OCI-LY7 (cell line): Measurements from ENCODE around the gene KCNMA1. TPM values are rescaled to one million over a fixed set of nuclear protein-coding genes. Genes with fewer than 3 reads are reported as not detected.

Source experiments
- BruUV-seq: library from RNA; stranded (reverse); fragments of 400-500 nt; replicated peaks from 2 replicates; lab custom pipeline; 2021; lab: Mats Ljungman, UMichigan
- CTCF ChIA-PET: fragments of 300-600 bp; sonication (Branson Sonifier 250); formaldehyde crosslinking; loops from one replicate; lab custom pipeline; 2022; ENCODE audit warnings: antibody characterized with exemption; ENCODE audit not compliant: unreplicated experiment; lab: Charles Lee
- POLR2A ChIA-PET: fragments of 300-600 bp; sonication (Branson Sonifier 250); formaldehyde crosslinking; loops from one replicate; lab custom pipeline; 2022; ENCODE audit warnings: antibody characterized with exemption; lab: Charles Lee
- DNase-seq: peaks from one replicate; pipeline ENCODE4 v3.0.0-alpha.2; 2015; ENCODE audit warnings: low spot score
- H2AFZ ChIP-seq: fragments of 200-600 bp; sonication (generic), shearing (Covaris generic); 2 replicates; pipeline ENCODE4 v1.6.1; 2014; ENCODE audit warnings: mild to moderate bottlenecking, antibody characterized with exemption, low read length, moderate library complexity
- H3K27ac ChIP-seq: fragments of 200-600 bp; sonication (generic); 2 replicates; pipeline ENCODE4 v1.5.1; 2014; ENCODE audit warnings: mixed run types, low read depth, mild to moderate bottlenecking, moderate library complexity, low read length, inconsistent platforms; ENCODE audit not compliant: poor library complexity, severe bottlenecking
- H3K36me3 ChIP-seq: fragments of 200-600 bp; sonication (generic); 2 replicates; pipeline ENCODE4 v1.6.1; 2014; ENCODE audit warnings: mild to moderate bottlenecking, antibody characterized with exemption, low read length, moderate library complexity, mixed read lengths; ENCODE audit not compliant: insufficient read depth
- H3K4me1 ChIP-seq: fragments of 200-600 bp; sonication (generic); 2 replicates; pipeline ENCODE4 v1.5.1; 2014; ENCODE audit warnings: mild to moderate bottlenecking, low read length; ENCODE audit not compliant: insufficient read depth, poor library complexity, severe bottlenecking
- H3K4me2 ChIP-seq: fragments of 200-600 bp; sonication (generic); 2 replicates; pipeline ENCODE4 v1.6.1; 2014; ENCODE audit warnings: mild to moderate bottlenecking, low read length
- H3K4me3 ChIP-seq: fragments of 200-600 bp; sonication (generic); 2 replicates; pipeline ENCODE4 v1.5.1; 2014; ENCODE audit warnings: mild to moderate bottlenecking, low read depth, low read length; ENCODE audit not compliant: poor library complexity, severe bottlenecking
- H3K79me2 ChIP-seq: fragments of 200-600 bp; sonication (generic); 2 replicates; pipeline ENCODE4 v1.6.1; 2016; ENCODE audit warnings: low read depth, mild to moderate bottlenecking, low read length, moderate library complexity, mixed read lengths; ENCODE audit not compliant: insufficient read depth
- H3K9me2 ChIP-seq: fragments of 200-600 bp; sonication (generic); 2 replicates; pipeline ENCODE4 v1.6.1; 2016; ENCODE audit warnings: mild to moderate bottlenecking, low read length, mixed read lengths; ENCODE audit not compliant: insufficient read depth
- H3K9me3 ChIP-seq: fragments of 200-600 bp; sonication (generic); 2 replicates; pipeline ENCODE4 v1.6.1; 2014; ENCODE audit warnings: mild to moderate bottlenecking, mixed run types, low read length, mixed read lengths
- H4K20me1 ChIP-seq: fragments of 200-600 bp; sonication (generic); 2 replicates; pipeline ENCODE4 v1.6.1; 2014; ENCODE audit warnings: mild to moderate bottlenecking, antibody characterized with exemption, low read length, moderate library complexity, mixed read lengths; ENCODE audit not compliant: insufficient read depth
- EZH2phosphoT487 ChIP-seq: fragments of 200-600 bp; sonication (generic); IDR thresholded peaks from 2 replicates; pipeline ENCODE4 v1.6.1; 2018; ENCODE audit warnings: low read depth, borderline replicate concordance, mild to moderate bottlenecking, mixed run types, antibody characterized with exemption, low read length, moderate library complexity, mixed read lengths
- intact Hi-C: fragments of 100-400 bp; cut with micrococcal nuclease; formaldehyde crosslinking; loops from one replicate; pipeline ENCODE4 v1.10.0; 2022; ENCODE audit not compliant: unreplicated experiment
- total RNA-seq, 2 experiments: library from RNA; depleted of rRNA in 1 of 2; stranded (reverse); fragments of >200 nt in 1 of 2; shearing (Covaris generic) in 1 of 2; gene quantifications; 2 replicates each; pipeline ENCODE4 v1.2.3, GENCODE V29; 2014 to 2022
- TF ChIP-seq, protein P1 (sequence below): fragments of 200-600 bp; sonication (generic); conservative IDR thresholded peaks from 2 replicates; pipeline ENCODE4 v1.5.1; 2014; ENCODE audit warnings: mild to moderate bottlenecking, antibody characterized with exemption, low read length, moderate library complexity, mixed read lengths

Gene KCNMA1
- total RNA-seq, 2 experiments from 2014 or later, result not detected

DNA sequence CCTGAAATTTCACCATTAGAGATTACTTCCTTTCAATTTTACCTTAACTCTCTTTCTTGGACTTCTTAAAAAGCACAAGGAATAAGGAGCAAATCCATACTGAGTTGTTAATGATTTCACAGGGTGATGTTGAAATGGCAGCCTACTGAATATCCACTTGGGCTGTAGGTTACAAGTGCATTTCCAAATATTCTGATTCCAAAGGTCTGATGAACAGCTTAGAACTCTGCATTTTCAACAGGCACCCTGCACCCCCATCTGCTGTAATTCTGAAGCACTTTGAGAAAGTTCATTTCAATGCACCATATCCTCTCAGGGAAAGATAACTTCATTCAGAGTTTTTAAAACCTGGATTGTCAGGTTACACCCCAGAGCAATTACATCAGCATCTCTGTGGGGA, 368.4 kb downstream of the KCNMA1 start:
- Histone ChIP-seq H3K27ac (no peak overlapping the region), H2AFZ (no peak overlapping the region), H3K4me2 (no peak overlapping the region), H3K9me2 (no peaks in the 10 kb centered on the region), H3K79me2 (no peaks in the 10 kb centered on the region), H3K4me1 (no peaks in the 10 kb centered on the region), H3K4me3 (no peak overlapping the region), H3K9me3 (no peaks in the 10 kb centered on the region), H4K20me1 (no peaks in the 10 kb centered on the region), H3K36me3 (no peaks in the 10 kb centered on the region)
- no peak for DNase-seq
- intact Hi-C loops, result no loop called here
- CTCF ChIA-PET, result no interaction called here
- TF ChIP-seq EZH2phosphoT487, result no peak
- TF ChIP-seq, protein P1, sequence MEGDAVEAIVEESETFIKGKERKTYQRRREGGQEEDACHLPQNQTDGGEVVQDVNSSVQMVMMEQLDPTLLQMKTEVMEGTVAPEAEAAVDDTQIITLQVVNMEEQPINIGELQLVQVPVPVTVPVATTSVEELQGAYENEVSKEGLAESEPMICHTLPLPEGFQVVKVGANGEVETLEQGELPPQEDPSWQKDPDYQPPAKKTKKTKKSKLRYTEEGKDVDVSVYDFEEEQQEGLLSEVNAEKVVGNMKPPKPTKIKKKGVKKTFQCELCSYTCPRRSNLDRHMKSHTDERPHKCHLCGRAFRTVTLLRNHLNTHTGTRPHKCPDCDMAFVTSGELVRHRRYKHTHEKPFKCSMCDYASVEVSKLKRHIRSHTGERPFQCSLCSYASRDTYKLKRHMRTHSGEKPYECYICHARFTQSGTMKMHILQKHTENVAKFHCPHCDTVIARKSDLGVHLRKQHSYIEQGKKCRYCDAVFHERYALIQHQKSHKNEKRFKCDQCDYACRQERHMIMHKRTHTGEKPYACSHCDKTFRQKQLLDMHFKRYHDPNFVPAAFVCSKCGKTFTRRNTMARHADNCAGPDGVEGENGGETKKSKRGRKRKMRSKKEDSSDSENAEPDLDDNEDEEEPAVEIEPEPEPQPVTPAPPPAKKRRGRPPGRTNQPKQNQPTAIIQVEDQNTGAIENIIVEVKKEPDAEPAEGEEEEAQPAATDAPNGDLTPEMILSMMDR, result no peak
- POLR2A ChIA-PET, result no interaction called here
- no TSS peak for BruUV-seq

DNA sequence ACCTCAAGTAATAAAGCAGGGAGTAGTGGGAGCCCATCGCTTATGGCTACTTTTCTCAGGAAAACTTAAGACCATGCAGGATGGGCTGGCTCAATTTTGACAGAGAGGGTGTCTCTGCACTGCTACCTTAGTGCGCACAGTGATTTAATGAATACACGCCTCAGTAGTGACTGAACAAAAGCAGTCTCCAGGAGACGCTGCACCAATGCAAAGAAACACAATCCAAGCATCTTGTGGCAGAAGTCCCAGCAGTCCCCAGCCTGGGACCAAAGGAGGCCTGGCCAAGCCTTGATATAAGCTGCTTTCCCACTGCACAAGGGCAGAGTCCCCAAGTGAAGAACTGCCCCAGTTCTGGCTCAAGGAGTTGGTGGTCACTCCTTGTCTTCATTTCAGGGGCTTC, 368.9 kb downstream of the KCNMA1 start:
- Histone ChIP-seq H2AFZ (no peak overlapping the region), H3K4me2 (no peak overlapping the region), H3K4me1 (no peaks in the 10 kb centered on the region), H3K9me2 (no peaks in the 10 kb centered on the region), H3K4me3 (no peak overlapping the region), H3K27ac (no peak overlapping the region), H3K36me3 (no peaks in the 10 kb centered on the region), H4K20me1 (no peaks in the 10 kb centered on the region), H3K9me3 (no peaks in the 10 kb centered on the region), H3K79me2 (no peaks in the 10 kb centered on the region)
- TF ChIP-seq, protein P1, result no peak
- no peak for TF ChIP-seq EZH2phosphoT487
- no TSS peak for BruUV-seq
- POLR2A ChIA-PET, result no interaction called here
- DNase-seq, result no peak
- intact Hi-C loops, result no loop called here
- CTCF ChIA-PET, result no interaction called here

DNA sequence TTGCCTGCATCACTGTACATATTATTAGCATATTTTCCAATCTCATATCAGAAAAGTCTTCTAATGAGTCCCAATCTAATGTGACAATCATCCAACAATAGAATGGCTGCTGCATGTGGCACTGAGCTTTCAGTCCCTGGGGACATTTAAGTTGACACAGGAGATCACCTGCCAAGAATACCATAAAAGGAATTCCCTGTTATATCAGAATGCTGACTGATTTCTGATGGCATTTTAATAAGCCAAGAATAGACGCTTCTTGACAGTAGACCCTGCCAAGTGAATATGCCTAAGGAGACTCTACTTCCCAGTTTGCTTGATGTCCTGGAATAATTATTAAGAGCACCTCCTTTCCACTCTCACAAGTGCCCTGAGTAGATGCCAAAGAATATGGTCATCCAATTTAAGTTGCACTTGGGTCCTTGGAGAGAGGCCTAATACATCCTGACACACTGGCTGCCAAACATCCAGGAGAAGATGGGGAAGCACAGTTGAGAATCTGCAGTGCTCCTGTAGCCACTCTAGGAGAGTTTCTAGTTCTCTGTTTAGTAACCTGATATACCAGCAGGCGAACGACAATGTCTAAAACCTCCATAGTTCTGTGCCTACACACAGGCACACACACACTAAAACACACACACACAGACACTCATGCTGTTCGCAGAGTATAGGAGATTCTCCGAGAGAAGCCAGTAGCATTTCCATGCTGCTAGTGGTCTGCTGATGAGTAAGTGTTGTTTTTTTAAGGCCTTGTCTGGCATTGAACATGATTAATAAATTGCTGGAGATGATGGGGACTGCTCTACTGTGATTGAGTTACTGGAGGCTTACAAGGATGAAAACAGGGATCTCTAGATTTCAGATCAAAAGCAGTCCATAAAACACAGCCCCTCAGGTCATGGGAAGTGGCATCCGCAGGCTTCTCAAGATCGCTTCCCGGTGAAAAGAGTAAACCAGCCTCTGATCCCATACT, 369.6 kb downstream of the KCNMA1 start:
- no peak for TF ChIP-seq EZH2phosphoT487
- TF ChIP-seq, protein P1, result no peak
- H3K27ac ChIP-seq, result no peak overlapping the region
- H3K9me3 ChIP-seq, result no peaks in the 10 kb centered on the region
- H3K9me2 ChIP-seq, result no peaks in the 10 kb centered on the region
- DNase-seq, result no peak
- intact Hi-C loops, result no loop called here
- ChIA-PET POLR2A (no interaction called here), CTCF (no interaction called here)
- no peak overlapping the region for H3K4me3 ChIP-seq
- H4K20me1 ChIP-seq, result no peaks in the 10 kb centered on the region
- no peak overlapping the region for H3K4me2 ChIP-seq
- no peaks in the 10 kb centered on the region for H3K36me3 ChIP-seq
- no peaks in the 10 kb centered on the region for H3K79me2 ChIP-seq
- no TSS peak for BruUV-seq
- H3K4me1 ChIP-seq, result no peaks in the 10 kb centered on the region
- H2AFZ ChIP-seq, result no peak overlapping the region
